AG04450 (cell line): Measurements from ENCODE around the gene ANKDD1A. TPM values are rescaled to one million over a fixed set of nuclear protein-coding genes. Genes with fewer than 3 reads are reported as not detected.

Source experiments
- CTCF ChIA-PET: fragments of 300-600, 350-600 bp; formaldehyde crosslinking; extraction: SDS; loops from one replicate; lab custom pipeline; 2022; ENCODE audit warnings: antibody characterized with exemption, inconsistent platforms; lab: Charles Lee
- POLR2A ChIA-PET: fragments of 350-600 bp; formaldehyde crosslinking; extraction: SDS; loops from one replicate; lab custom pipeline; 2021; ENCODE audit warnings: antibody characterized with exemption, inconsistent platforms; lab: Yijun Ruan, JAX
- DNase-seq: peaks from one replicate; pipeline ENCODE4 v3.0.0-alpha.2; 2011; ENCODE audit warnings: low read depth, low spot score
- H3K27ac ChIP-seq: one replicate; pipeline ENCODE4 v1.5.1; 2012; ENCODE audit warnings: low read depth, low read length, control low read depth
- H3K27me3 ChIP-seq: one replicate; pipeline ENCODE4 v1.6.0; 2012; ENCODE audit warnings: low read length; ENCODE audit not compliant: control insufficient read depth, insufficient read depth
- H3K4me3 ChIP-seq: 2 replicates; pipeline ENCODE4 v1.5.1; 2011; ENCODE audit warnings: mild to moderate bottlenecking, low read depth, low read length, control low read depth
- H3K9me3 ChIP-seq: 2 replicates; pipeline ENCODE4 v1.5.1; 2012; ENCODE audit warnings: low read length; ENCODE audit not compliant: control insufficient read depth, insufficient read depth
- polyA plus RNA-seq: library from polyadenylated mRNA; depleted of rRNA; stranded (reverse); fragments of >200 nt; gene quantifications from 2 replicates; pipeline ENCODE4 v1.2.3, GENCODE V29; 2011
- TF ChIP-seq, protein P1 (sequence below): IDR thresholded peaks from 2 replicates; pipeline ENCODE4 v1.5.1; 2011; ENCODE audit warnings: low read depth, low read length, control low read depth, inconsistent platforms

ANKDD1A gene
- polyA plus RNA-seq, 1 experiment: 4.0 TPM

DNA sequence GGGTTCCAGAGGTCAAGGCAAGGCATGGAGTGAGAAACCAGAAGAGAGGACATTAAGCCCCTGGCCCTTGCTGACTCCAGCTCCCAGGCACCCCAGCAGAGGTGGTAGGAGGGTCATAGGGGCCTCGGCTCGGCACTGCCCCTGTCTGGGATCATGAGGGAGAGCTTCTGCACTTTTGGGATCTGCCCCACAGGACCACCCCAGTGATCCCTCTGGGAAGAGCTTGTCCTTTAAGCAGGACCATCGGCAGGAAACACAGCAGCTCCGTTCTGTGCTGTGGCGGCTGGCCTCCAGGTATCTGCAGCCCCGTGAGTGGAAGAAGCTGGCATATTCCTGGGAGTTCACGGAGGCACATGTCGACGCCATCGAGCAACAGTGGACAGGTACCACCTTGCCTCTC is 35.5 kb downstream of the ANKDD1A start:
- DNase-seq: no peak
- Histone ChIP-seq H3K27me3 (no peaks in the 10 kb centered on the region), H3K4me3 (no peak overlapping the region), H3K27ac (no peak overlapping the region), H3K9me3 (no peaks in the 10 kb centered on the region)
- POLR2A ChIA-PET: no interaction called here
- TF ChIP-seq, protein P1, sequence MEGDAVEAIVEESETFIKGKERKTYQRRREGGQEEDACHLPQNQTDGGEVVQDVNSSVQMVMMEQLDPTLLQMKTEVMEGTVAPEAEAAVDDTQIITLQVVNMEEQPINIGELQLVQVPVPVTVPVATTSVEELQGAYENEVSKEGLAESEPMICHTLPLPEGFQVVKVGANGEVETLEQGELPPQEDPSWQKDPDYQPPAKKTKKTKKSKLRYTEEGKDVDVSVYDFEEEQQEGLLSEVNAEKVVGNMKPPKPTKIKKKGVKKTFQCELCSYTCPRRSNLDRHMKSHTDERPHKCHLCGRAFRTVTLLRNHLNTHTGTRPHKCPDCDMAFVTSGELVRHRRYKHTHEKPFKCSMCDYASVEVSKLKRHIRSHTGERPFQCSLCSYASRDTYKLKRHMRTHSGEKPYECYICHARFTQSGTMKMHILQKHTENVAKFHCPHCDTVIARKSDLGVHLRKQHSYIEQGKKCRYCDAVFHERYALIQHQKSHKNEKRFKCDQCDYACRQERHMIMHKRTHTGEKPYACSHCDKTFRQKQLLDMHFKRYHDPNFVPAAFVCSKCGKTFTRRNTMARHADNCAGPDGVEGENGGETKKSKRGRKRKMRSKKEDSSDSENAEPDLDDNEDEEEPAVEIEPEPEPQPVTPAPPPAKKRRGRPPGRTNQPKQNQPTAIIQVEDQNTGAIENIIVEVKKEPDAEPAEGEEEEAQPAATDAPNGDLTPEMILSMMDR: no peak
- CTCF ChIA-PET: no interaction called here

DNA sequence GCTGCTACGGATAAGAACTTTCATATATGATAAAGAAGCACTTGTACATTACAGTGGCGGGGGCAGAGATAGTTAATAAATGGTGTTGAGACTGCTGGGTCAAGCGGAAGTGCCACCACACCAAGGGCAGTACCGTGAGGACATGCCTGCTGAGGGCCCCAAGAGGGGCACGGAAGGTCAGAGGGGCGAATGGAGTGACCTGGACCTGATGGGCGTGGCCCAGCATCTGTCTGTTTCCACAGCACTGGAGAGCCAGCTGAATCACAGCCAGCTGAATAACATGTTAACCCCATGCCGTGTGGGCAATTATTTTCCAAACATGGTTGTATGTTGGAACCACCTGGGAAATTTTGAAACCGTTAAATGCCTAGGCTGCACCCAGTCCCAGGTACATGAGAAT is 37.2 kb downstream of the ANKDD1A start:
- POLR2A ChIA-PET: no interaction called here
- CTCF ChIA-PET: no interaction called here
- TF ChIP-seq, protein P1: no peak
- H3K27me3 ChIP-seq: no peaks in the 10 kb centered on the region
- no peak for DNase-seq
- no peak overlapping the region for H3K4me3 ChIP-seq
- no peak overlapping the region for H3K27ac ChIP-seq
- no peaks in the 10 kb centered on the region for H3K9me3 ChIP-seq

DNA sequence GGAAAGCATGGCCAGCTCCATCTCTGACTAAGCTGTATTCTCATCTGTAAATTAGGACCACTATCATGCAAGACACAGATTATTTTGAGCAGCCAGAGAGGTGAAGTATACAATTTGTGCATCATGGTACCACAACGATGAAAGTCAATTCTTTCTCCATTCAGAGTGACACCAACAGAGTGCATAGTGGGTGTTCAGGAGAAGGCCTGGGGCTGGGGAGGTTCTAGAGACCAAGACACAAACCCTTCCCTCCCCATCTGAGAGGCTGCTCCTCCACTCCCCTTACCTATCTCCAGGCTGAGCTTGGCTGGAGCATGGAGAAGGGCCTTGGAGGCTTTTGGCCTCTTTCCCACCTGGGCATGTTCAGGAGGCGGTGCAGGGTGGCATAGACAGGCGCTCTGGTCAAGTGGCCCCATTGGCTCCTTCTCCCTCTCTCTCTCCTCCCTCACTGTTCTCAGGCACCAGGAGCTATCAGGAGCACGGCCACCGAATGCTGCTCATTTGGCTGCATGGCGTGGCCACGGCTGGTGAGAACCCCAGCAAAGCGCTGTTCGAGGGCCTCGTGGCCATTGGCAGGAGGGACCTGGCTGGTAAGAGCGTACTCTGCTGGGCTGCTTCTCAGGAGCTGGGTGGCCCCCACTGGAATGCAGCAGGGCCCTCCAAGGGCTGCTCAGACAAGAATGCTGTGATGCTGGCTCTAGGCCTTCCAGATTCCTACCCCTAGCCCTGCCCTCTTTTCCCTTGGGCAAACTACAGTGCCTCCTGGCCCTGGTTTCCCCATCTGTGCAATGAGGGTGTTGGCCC is 37.9 kb downstream of the ANKDD1A start:
- no peak overlapping the region for H3K27ac ChIP-seq
- POLR2A ChIA-PET: no interaction called here
- CTCF ChIA-PET: no interaction called here
- no peak overlapping the region for H3K4me3 ChIP-seq
- DNase-seq: no peak
- TF ChIP-seq, protein P1: no peak
- H3K27me3 ChIP-seq: no peaks in the 10 kb centered on the region
- H3K9me3 ChIP-seq: no peaks in the 10 kb centered on the region

DNA sequence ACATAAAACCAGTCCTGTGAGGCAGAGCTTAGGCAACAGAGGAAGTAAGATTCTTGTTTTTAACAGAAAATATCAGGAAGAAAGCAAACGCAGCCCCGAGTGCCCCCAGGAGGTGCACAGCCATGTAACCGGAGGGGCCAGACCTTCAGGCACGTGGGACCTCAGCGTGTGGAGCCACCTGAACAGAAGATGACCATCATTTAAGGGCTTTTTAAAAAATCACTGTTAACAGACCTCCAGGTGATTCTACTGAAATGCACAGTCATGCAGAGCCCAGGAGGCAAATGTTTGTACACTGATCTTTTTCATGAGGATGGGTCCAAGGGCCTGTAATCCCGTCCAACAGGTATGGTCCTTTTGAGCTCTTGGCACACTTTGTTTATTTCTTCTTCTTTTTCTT is 39.2 kb downstream of the ANKDD1A start:
- H3K27ac ChIP-seq: no peak overlapping the region
- DNase-seq: no peak
- no peak overlapping the region for H3K4me3 ChIP-seq
- H3K9me3 ChIP-seq: no peaks in the 10 kb centered on the region
- CTCF ChIA-PET: no interaction called here
- POLR2A ChIA-PET: no interaction called here
- TF ChIP-seq, protein P1: no peak
- no peaks in the 10 kb centered on the region for H3K27me3 ChIP-seq

DNA sequence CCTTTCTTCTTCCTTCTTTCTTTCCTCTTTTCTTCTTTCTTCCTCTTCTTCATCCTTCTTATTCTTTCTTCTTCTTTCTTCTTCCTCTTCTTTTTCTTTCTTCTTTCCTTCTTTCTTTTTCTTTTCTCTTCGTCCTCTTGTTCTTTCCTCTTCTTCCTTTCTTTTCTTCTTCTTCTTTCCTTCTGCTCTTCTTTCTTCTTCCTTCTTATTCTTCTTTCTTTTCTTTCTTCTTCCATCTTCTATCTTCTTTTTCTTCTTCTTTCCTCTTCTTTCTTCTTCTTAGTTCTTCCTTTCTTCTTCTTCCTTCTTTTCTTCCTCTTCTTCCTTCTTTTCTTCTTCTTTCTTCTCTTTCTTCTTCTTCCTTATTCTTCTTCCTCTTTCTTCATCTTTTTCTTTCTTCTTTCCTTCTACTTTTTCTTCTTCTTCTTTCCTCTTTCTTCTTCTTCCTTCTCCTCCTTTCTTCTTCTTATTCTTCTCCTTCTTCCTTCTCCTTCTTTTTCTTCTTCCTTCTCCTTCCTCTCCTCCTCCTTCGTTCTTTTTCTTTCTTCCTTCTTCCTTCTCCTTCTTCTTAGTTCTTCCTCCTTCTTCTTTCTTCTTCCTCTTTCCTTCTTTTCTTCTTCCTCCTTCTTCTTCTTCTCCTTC is 40.2 kb downstream of the ANKDD1A start:
- no peaks in the 10 kb centered on the region for H3K9me3 ChIP-seq
- no peak for DNase-seq
- TF ChIP-seq, protein P1: no peak
- no peaks in the 10 kb centered on the region for H3K27me3 ChIP-seq
- CTCF ChIA-PET: no interaction called here
- no peak overlapping the region for H3K27ac ChIP-seq
- POLR2A ChIA-PET: no interaction called here
- no peak overlapping the region for H3K4me3 ChIP-seq
